ENCODE measurements around the gene IRF2BP2.
A peak's percentile ranks its signal among the peaks of the same experiment; 100 is the strongest.

The IRF2BP2 gene

GRCh38 chr1:234610061-234610665, at the start of gene IRF2BP2:
IRF2BP2 (minus strand) TSS chr1:234610178; CDS start chr1:234609494, 684 bp downstream.
- DNase-seq (ENCODE audit: low spot score in 2 of 2) (peak; percentile 81 to 89), ATAC-seq (peak; percentile 42)
- Mint-ChIP-seq H3K9me3 (no peaks in the 10 kb centered on the region), H3K27ac (peak within 1 kb of the TSS; percentile 99), H3K4me3 (peak within 1 kb of the TSS; percentile 95), H3K36me3 (peaks cover 61% of the 10 kb centered on the region), H3K4me1 (peaks cover 55% of the 10 kb centered on the region)

- DNase-seq (ENCODE audit: low spot score in 2 of 2) (peak in 1 of 2 donors; percentile 15), ATAC-seq (no peak)
- Mint-ChIP-seq H3K4me3 (no peak overlapping the region), H3K4me1 (peaks cover 22% of the 10 kb centered on the region), H3K9me3 (no peaks in the 10 kb centered on the region), H3K36me3 (no peaks in the 10 kb centered on the region), H3K27ac (no peak overlapping the region)
Measured at GRCh38 chr1:234659538-234659937, 49.6 kb upstream of the IRF2BP2 start.

GRCh38 chr1:234658138-234658537, 48.2 kb upstream of the IRF2BP2 start:
- peak in 1 of 2 donors; percentile 26 for DNase-seq (ENCODE audit: low spot score in 2 of 2)
- Mint-ChIP-seq H3K9me3 (no peaks in the 10 kb centered on the region), H3K4me1 (peaks cover 22% of the 10 kb centered on the region), H3K4me3 (no peak overlapping the region), H3K36me3 (no peaks in the 10 kb centered on the region), H3K27ac (no peak overlapping the region)
- no peak for ATAC-seq

GRCh38 chr1:234656944-234657654, 47.1 kb upstream of the IRF2BP2 start:
- no peak overlapping the region for H3K4me3 Mint-ChIP-seq
- ATAC-seq = peak; percentile 99
- DNase-seq (ENCODE audit: low spot score in 2 of 2) = peak in 1 of 2 donors; percentile 46
- H3K4me1 Mint-ChIP-seq = peaks cover 22% of the 10 kb centered on the region
- H3K36me3 Mint-ChIP-seq = no peaks in the 10 kb centered on the region
- H3K9me3 Mint-ChIP-seq = no peaks in the 10 kb centered on the region
- H3K27ac Mint-ChIP-seq = peak overlapping the region; percentile 70

GRCh38 chr1:234656070-234656895, 46.3 kb upstream of the IRF2BP2 start:
- DNase-seq (ENCODE audit: low spot score in 2 of 2) (peak in 1 of 2 donors; percentile 25), ATAC-seq (no peak)
- H3K4me3 Mint-ChIP-seq = no peak overlapping the region
- H3K36me3 Mint-ChIP-seq = no peaks in the 10 kb centered on the region
- H3K4me1 Mint-ChIP-seq = peaks cover 15% of the 10 kb centered on the region
- H3K27ac Mint-ChIP-seq = peak overlapping the region; percentile 70
- no peaks in the 10 kb centered on the region for H3K9me3 Mint-ChIP-seq

GRCh38 chr1:234655328-234656069, 45.5 kb upstream of the IRF2BP2 start:
- DNase-seq (ENCODE audit: low spot score in 2 of 2) (no peak), ATAC-seq (no peak)
- H3K4me3 Mint-ChIP-seq = no peak overlapping the region
- no peaks in the 10 kb centered on the region for H3K36me3 Mint-ChIP-seq
- H3K9me3 Mint-ChIP-seq = no peaks in the 10 kb centered on the region
- no peak overlapping the region for H3K27ac Mint-ChIP-seq
- H3K4me1 Mint-ChIP-seq = peaks cover 15% of the 10 kb centered on the region

- peaks cover 15% of the 10 kb centered on the region for H3K4me1 Mint-ChIP-seq
- H3K9me3 Mint-ChIP-seq = no peaks in the 10 kb centered on the region
- DNase-seq (ENCODE audit: low spot score in 2 of 2) = no peak
- H3K27ac Mint-ChIP-seq = no peak overlapping the region
- no peaks in the 10 kb centered on the region for H3K36me3 Mint-ChIP-seq
- no peak overlapping the region for H3K4me3 Mint-ChIP-seq
- ATAC-seq = no peak
Measured at GRCh38 chr1:234654002-234654733, 44.2 kb upstream of the IRF2BP2 start.

GRCh38 chr1:234649432-234650081, 39.6 kb upstream of the IRF2BP2 start:
- ATAC-seq = no peak
- Mint-ChIP-seq H3K4me1 (no peaks in the 10 kb centered on the region), H3K36me3 (no peaks in the 10 kb centered on the region), H3K9me3 (peaks cover 4% of the 10 kb centered on the region), H3K4me3 (no peak overlapping the region), H3K27ac (no peak overlapping the region)
- no peak for DNase-seq (ENCODE audit: low spot score in 2 of 2)

- no peaks in the 10 kb centered on the region for H3K36me3 Mint-ChIP-seq
- no peak overlapping the region for H3K27ac Mint-ChIP-seq
- H3K4me3 Mint-ChIP-seq = no peak overlapping the region
- DNase-seq (ENCODE audit: low spot score in 2 of 2) (no peak), ATAC-seq (peak; percentile 62)
- H3K4me1 Mint-ChIP-seq = no peaks in the 10 kb centered on the region
- peaks cover 4% of the 10 kb centered on the region for H3K9me3 Mint-ChIP-seq
Measured at GRCh38 chr1:234647758-234648157, 37.8 kb upstream of the IRF2BP2 start.

GRCh38 chr1:234647245-234647644, 37.3 kb upstream of the IRF2BP2 start:
- Mint-ChIP-seq H3K36me3 (no peaks in the 10 kb centered on the region), H3K4me1 (no peaks in the 10 kb centered on the region), H3K9me3 (peaks cover 4% of the 10 kb centered on the region), H3K27ac (no peak overlapping the region), H3K4me3 (no peak overlapping the region)
- ATAC-seq (no peak), DNase-seq (ENCODE audit: low spot score in 2 of 2) (no peak)

- Mint-ChIP-seq H3K27ac (no peak overlapping the region), H3K4me3 (no peak overlapping the region), H3K4me1 (no peaks in the 10 kb centered on the region), H3K9me3 (peaks cover 4% of the 10 kb centered on the region), H3K36me3 (no peaks in the 10 kb centered on the region)
- ATAC-seq = no peak
- no peak for DNase-seq (ENCODE audit: low spot score in 2 of 2)
Measured at GRCh38 chr1:234645964-234646363, 36.0 kb upstream of the IRF2BP2 start.

- H3K9me3 Mint-ChIP-seq = peaks cover 4% of the 10 kb centered on the region
- H3K4me1 Mint-ChIP-seq = no peaks in the 10 kb centered on the region
- no peaks in the 10 kb centered on the region for H3K36me3 Mint-ChIP-seq
- no peak overlapping the region for H3K4me3 Mint-ChIP-seq
- ATAC-seq (no peak), DNase-seq (ENCODE audit: low spot score in 2 of 2) (no peak)
- no peak overlapping the region for H3K27ac Mint-ChIP-seq
Measured at GRCh38 chr1:234645474-234645953, 35.5 kb upstream of the IRF2BP2 start.

- H3K27ac Mint-ChIP-seq = no peak overlapping the region
- no peaks in the 10 kb centered on the region for H3K36me3 Mint-ChIP-seq
- no peak for DNase-seq (ENCODE audit: low spot score in 2 of 2)
- H3K9me3 Mint-ChIP-seq = peaks cover 4% of the 10 kb centered on the region
- H3K4me3 Mint-ChIP-seq = no peak overlapping the region
- H3K4me1 Mint-ChIP-seq = peaks cover 5% of the 10 kb centered on the region
- no peak for ATAC-seq
Measured at GRCh38 chr1:234644928-234645327, 35.0 kb upstream of the IRF2BP2 start.

GRCh38 chr1:234643850-234644134, 33.8 kb upstream of the IRF2BP2 start:
- Mint-ChIP-seq H3K9me3 (peaks cover 4% of the 10 kb centered on the region), H3K36me3 (no peaks in the 10 kb centered on the region), H3K27ac (no peak overlapping the region), H3K4me3 (no peak overlapping the region), H3K4me1 (peaks cover 5% of the 10 kb centered on the region)
- ATAC-seq (no peak), DNase-seq (ENCODE audit: low spot score in 2 of 2) (no peak)

Data from stimulated activated effector memory CD8-positive, alpha-beta T cell treated with anti-CD3 and anti-CD28 coated beads, Interleukin-12 subunit alpha, Interleukin-12 subunit beta, amount 100 ng/mL, for 72 hours (primary cell).